Measurements from ENCODE around the gene RAB6A.

RAB6A gene

DNA sequence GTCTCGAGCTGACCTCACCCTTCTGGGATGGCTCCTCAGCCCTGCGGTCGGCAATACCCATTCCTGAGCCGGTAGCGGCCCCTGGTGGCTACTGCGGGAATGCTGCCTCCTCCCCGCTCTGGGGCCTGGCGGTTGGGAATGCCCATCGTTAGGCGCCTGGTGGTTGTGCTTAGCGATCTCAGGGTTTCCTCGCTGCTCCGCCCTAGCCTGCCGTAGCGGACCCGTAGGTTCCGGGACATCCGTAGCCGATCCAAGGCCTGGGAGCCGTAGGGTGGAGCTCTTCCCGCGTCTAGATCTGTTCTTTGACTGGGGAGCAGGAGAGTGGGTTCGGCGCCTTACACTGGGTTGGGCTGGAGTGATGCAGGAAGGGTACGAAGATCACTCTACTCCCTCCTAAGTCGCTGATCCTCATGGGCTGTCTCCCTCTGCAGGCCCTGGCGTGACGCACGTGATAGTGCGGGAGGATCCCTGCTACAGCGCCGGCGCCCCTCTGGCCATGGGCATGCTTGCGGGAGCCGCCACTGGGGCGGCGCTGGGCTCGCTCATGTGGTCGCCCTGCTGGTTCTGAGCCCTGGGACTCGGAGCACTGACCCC, 99.7 kb downstream of the RAB6A start:
- H3K4me3 ChIP-seq, result peak overlapping the region in 5 of 7 experiments; percentile 13 to 33 (median 19)
- peak overlapping the region in 4 of 21 experiments; percentile 25 to 43 (median 36) for H3K27ac ChIP-seq

DNA sequence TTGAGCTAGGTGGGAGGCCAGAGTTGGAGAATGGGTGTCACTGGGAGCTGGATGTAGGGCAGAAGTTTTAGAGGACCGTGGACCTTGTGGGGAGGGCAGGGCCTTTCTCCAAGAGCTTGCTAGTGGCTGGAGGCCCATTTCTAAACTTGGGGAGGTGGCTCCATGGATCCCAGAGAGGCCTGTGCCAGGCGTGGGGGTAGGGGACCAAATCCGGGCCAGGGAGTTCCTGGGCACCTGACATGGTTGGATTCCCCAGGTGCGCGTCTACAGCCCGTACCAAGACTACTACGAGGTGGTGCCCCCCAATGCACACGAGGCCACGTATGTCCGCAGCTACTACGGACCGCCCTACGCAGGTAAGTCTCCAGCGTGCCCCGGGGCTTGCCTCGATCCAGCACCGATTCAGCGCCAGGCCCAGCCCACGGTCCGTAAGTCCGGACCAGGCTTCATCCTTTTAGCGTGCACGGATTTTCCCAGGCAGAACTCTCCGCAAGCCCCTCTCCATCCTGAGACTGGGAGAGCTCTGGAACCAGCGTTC, 100.3 kb downstream of the RAB6A start:
- Histone ChIP-seq H3K27ac (peak overlapping the region in 2 of 21 experiments; percentile 41 to 43), H3K4me3 (peak overlapping the region in 5 of 7 experiments; percentile 13 to 33 (median 19))

DNA sequence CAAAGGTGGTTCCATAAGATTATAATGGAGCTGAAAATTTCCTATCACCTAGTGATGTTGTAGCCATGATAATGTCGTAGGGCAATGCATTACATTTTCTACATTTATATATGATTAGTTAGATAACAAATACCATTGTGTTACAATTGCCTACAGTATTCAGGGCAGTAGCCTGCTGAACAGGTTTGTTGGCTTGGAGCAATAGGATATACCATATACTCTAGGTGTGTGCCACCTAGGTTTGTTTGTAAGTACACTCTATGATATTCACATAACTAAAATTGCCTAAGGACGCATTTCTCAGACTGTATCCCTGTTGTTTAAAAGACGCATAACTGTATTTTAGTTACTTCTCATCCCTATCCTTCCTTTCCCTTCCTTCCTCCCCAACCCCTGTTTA, 100.9 kb downstream of the RAB6A start:
- no peak overlapping the region for H3K27ac ChIP-seq
- H3K4me3 ChIP-seq, result no peak overlapping the region

DNA sequence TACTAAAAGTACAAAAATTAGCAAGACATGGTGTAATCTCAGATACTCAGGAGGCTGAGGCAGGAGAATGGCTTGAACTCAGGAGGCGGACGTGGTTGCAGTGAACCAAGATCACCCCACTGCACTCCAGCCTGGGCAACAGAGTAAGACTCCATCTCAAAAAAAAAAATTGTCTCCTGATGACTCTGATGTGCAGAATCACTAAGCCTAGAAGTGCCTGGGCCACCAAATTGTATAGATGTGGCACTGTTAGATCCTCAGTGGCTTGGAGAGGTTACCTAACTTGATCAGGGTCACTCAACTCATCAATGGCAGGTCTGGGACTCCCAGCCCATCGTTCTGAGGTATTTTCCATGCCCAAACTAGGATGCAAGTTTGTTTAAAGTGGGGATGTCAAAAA, 103.9 kb downstream of the RAB6A start:
- H3K27ac ChIP-seq, result no peak overlapping the region
- no peak overlapping the region for H3K4me3 ChIP-seq

DNA sequence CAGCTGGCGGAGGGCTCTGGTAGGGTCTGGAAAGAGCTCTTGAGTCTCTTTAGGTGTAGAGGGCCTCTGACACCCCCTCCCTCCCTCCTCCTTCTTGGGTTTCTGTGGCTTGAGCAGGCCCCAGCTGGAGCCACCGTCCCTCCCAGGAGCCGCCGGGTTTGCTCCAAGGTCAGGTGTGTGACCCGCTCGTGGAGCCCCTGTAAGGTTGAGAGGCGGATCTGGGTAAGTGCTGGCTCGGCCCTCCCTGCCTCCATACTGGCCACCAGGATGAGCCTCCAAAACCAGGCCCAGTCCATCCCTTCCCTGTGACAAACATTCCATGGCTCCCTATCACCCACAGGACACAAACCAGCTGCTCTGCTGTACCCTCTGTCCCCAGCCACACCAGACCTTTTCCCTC, 105.2 kb downstream of the RAB6A start:
- H3K27ac ChIP-seq, result no peak overlapping the region

DNA sequence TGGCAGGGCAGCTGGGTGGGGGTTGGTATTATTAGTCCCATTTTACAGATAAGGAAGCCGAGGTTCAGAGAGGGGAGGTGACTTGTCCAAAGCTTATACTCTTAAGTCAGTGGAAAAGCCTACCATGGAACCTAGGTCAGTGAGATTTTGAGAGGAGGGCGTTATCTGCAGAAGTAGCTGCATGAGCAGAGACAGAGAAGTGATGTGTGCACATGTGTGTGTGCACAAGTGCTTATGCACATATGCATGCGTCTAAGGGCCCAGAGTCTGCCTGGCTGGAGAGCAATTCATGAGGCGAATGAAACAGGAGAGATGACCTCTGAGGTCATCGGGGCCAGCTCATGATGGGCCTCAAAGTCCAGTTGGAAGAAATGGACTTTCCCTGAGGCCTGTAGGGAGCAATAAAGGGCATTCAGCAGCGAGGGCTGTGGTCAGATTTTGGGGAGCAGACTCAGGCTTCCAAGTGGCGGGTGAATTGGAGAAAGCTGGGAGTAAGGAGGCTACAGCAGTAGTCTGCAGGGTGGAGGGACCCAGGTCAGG, 106.3 kb downstream of the RAB6A start:
- no peak overlapping the region for H3K4me3 ChIP-seq
- no peak overlapping the region for H3K27ac ChIP-seq

More for the DNA sequence above, 105.2 kb downstream of the RAB6A start:
- H3K4me3 ChIP-seq, result no peak overlapping the region

DNA sequence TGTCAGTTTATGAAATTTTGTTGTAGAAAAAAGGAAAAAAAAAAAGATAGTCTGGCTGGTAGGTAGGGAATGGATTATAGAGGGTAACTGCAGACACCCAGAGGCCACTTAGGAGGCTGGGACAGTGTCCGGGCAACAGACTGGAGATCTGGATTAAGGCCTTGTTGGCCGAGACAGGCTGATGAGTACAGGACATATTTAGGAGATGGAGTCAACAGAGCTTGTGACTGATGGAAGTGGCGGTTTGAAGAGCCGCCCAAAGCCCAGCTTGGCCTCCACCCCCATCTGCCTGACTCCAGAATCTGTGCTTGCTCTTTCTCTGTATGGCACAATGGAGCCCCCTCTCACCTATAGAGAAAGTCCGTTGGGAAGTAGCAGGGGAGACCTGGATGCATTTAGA, 106.9 kb downstream of the RAB6A start:
- no peak overlapping the region for H3K4me3 ChIP-seq
- no peak overlapping the region for H3K27ac ChIP-seq

DNA sequence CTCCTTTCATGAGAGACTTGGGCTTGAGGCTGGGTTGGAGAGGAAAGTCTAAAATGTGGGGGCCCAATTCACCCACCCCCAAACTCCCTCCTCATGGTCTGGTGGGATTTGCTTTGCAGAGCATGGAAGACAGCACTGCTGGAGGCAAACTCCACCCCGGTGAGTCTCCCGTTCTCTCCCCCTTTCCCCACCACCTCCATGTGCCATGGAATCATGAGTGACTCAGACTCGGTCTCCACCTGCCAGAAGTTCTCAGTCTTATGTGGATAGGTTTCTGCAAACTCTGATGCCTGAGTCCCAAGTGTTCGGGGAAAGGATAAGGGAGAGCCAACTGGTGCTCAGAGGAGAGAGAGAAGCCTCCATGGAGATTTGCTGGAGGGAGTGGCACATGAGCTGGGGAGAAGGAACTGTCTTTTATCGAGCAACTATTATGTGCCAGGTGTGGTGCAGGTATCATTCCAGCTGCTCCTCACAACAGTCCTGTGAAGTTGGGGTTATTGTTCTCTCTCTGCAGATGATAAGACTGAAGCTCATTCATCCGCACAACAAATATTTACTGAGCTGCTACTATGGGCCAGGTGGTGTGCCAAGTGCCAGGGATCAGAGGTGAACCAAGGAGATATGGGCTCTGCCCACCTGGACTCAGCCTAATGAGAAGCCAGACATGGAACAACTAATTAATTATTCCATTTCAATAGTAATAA, 107.9 kb downstream of the RAB6A start:
- H3K4me3 ChIP-seq, result no peak overlapping the region
- H3K27ac ChIP-seq, result no peak overlapping the region

DNA sequence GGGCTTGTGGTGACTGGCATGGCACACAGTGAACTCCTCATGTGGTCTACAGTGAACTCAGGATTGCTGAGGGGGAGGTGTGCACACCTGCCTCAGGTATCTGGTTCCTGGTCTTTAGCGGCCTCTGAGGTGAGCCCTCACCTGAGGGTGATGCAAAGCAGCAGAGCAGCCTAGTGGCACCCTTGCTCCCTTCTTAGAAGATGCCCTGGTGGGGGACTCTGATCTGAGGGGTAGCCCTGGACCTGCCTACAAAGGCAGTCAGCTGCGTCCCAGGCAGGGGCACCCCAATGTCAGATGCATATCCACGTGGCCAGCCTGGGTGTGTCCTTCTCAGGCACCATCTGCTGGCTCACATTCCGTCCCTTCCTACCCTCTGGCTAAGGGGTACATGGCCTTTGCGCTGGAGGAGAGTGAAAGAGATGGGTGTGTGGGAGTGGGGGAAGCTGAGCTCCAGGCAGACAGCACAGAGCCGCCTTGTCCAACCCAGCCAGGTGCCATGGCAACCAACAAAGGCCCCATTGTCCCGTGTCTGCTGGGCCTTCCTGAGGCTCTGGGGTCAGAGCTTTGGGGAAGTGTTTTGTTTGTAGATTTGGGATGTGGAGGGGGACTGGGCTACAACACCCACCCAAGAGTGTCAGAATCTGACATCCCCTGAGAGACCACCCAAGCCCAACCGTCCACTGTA, 108.7 kb downstream of the RAB6A start:
- Histone ChIP-seq H3K27ac (peak overlapping the region in 1 of 21 experiments; percentile 22), H3K4me3 (no peak overlapping the region)

DNA sequence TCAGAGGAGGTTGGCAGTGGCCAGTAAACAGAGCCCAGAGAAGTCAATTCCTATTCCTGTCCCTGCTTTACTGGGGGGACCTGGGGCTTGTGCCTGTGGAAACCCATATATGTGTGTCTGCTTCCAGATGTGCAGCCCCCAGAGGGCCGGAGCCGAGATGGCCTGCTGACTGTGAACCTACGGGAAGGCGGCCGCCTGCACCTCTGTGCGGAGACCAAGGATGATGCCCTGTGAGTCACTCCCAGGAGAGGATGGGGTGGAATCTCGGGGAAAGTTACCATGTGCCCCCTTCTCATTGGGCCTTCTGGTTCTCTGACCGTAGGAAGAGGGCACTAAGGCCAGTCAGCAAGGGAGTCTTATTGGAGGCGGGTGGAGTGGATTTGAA, 109.2 kb downstream of the RAB6A start:
- Histone ChIP-seq H3K4me3 (no peak overlapping the region), H3K27ac (peak overlapping the region in 1 of 21 experiments; percentile 22)

DNA sequence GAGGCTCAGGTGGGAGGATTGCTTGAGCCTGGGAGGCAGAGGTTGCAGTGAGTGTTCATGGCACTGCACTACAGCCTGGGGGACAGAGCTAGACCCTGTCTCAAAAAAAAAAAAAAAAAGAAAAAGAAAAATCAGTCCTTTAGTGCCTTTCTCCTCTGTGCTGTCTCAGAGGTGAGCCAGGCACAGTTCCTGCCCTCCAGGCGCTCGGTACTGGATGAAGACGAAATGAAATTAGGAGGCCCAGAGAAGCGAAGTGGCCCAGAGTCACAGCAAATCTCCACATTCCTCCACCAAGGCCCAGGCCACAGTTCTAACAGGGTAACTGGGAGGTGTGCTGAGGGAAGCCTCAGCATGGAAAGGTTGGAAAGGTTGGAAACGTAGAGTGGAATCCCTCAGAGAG, 109.6 kb downstream of the RAB6A start:
- Histone ChIP-seq H3K4me3 (no peak overlapping the region), H3K27ac (peak overlapping the region in 1 of 21 experiments; percentile 22)

DNA sequence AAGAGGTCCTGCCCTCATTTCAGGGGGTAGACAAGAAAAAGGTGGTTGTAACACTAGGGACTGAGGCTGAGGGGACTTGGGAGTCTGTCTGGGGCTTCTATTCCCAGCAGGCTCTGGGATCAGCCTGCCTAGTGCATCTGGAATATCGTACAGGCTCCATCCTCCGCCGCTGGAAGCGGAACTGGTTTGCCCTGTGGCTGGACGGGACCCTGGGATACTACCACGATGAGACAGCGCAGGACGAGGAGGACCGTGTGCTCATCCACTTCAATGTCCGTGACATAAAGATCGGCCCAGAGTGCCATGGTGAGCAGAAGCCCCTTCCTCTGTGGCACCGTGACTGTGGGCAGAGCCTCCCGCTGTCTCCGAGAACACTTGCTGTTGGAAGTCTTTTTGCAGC, 110.5 kb downstream of the RAB6A start:
- H3K27ac ChIP-seq, result no peak overlapping the region
- H3K4me3 ChIP-seq, result no peak overlapping the region

DNA sequence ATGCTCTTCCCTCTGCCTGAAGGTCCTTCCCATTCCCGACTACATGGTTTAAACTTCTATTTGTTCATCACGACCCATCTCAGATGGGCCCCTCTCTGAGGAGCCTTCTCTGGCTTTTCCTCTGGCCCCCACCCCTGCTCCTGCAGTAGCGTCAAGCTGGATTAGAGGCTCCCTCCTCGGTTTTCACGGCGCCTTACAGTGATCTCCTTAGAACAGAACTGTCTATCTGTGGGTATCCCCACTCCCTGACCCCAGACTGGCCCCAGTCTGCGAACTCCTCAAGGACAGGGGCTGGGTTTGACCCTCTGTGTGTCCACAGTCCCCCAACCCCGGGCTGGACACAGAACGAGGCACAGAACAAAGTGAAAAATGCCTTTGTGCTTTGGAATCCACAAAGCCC, 111.7 kb downstream of the RAB6A start:
- H3K4me3 ChIP-seq, result no peak overlapping the region
- no peak overlapping the region for H3K27ac ChIP-seq

DNA sequence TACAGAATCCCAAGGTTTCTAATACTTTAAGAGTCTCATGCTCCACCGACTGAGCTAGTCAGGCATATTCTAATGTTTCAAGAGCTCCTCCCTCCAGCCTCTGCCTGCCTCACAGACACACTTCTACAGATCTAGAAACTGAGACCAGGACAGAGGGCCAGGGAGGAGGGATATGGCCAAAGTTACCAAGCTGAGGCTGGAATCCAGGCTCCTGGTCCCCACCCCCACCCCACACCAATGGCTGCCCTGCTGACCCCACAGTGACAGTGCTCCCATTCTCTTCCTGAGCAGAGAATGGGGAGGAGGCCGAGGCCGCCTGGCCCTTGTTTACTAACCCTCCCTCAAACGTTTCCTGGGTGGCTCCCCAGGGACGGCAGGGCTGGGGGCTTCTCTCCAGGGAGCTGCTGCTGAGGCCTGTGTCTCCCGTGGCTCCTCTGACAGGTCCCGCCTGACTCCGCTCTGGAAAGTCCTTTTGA, 112.3 kb downstream of the RAB6A start:
- peak overlapping the region in 1 of 21 experiments; percentile 11 for H3K27ac ChIP-seq
- no peak overlapping the region for H3K4me3 ChIP-seq

DNA sequence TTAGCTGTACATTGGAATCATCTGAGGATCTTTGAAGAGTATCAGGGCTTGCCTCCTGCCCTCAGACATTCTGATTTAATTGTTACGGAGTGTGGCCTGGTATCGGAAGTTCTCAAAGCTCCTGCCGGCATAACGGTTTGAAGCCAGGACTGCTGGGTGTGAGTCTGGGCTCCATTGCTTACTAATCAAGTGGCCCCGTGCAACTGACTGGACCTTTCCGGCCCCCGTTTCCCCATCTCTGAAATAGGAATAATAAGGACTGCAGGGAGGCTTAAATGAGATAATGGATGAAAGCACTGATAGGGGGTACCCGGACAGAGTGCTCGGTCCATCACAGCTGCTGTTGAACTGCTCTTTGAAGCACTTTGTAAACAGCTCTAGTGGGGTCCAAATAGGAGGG, 112.8 kb downstream of the RAB6A start:
- Histone ChIP-seq H3K27ac (no peak overlapping the region), H3K4me3 (peak overlapping the region in 1 of 7 experiments; percentile 11)

DNA sequence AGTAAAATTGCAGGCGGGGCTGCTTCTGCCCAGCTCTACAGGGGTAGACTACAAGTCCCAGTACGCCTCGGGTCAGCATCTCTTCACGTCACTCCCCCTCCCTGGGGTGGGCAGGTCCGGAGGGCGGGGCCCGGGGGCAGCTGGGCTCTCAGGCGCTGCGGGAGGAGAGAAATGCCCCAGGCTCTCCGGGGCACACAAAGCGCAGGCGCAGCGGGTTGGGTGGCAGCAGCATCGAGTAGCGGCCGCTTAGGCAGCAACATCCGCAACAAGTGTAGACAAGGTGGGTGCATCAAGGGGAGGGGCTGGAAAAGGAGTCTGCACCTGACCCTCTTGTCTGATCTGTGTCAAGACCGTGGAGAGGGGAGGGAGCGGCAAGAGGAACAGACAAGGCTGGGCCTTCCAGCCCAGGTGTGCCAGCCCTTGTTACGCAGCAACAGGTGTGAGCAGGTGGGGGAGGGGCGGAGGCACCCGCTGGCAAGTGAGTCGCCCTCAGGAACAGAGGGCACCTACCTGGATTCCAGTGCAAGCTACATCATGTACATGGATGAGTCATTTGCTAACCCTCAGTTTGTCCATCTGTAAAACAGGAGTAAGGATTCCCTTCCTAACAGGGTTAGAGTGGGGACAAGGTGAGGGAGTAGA, 113.3 kb downstream of the RAB6A start:
- peak overlapping the region in 1 of 21 experiments; percentile 29 for H3K27ac ChIP-seq
- H3K4me3 ChIP-seq, result peak overlapping the region in 3 of 7 experiments; percentile 11 to 16 (median 11)

DNA sequence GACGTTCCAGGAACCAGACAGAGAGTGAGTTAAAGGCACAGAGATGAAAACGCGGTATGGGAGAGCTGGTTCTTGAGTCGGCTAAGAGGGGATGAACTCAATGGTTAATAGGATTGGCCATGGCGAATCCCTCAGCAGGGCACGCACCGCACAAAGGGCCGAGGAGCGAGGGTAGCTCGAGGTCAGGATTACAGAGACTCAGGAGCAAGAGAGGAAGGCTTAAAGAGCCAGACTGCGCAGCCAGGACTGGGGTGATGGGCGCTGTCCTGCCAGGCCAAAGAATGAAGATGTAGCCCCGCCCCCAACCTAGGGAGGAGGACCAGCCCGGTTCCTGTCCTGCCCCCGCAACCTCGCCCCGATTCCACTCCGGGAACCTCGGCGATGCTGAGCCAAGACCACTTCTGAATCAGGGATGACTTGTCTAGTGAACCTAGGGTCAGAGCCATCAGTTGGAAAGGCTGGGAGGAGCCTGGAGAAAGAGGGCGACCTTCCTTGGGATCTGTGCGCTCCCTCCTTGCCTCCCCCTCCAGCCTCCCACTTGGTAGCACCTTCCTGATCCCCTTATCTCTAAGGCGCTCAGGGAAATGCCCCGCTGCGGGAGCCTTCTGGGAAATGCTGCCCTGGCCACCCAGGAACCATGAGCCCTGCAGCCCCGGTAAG, 114.8 kb downstream of the RAB6A start, which contains the start of gene PLEKHB1:
TSS of gene PLEKHB1 (plus strand) at position 610 of the 660 bp plus-strand sequence. CDS start at position 638, 28 bp downstream.
- no peak within 1 kb of the TSS for H3K27ac ChIP-seq
- H3K4me3 ChIP-seq, result peak within 1 kb of the TSS in 2 of 7 experiments; percentile 11 to 16

DNA sequence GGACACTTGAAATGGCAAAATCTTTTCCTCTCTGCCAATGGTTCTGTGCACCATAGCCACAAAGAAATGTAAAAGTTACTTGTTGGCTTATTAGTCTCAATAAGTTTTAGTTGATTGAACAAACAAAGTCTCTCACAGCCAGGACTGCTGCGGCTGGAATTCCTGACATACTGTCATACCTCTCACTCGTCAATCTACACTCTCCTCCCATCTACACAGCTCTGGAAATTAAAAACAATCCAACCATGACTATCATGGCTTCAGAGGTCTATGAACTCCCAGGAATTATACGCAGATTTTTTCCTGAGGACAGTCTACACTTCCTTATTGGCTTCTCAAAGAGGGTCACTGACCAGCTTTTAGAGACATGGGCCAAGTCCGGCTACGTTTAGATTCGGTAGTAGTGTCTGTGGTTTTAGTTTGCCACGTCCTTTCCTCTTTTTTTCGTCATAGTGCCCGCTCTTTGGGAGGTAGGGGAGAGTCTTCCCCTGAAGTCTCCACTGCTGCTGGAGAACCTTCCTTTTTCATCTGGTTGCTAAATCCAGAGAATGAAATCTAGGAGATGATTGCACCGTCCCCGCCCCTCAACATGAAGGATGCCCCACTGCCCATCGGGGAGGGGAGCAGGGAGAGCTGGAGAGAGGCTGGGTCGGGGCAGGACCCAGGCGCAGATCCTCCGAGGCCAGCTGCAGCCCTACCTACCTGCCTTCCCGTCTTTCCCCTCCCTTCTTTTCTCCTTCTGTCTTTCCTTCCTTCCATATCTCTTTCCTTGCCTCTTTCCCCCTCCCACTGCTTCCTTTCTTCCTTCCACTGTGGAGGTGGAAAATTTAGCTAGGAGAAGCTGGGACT, 115.5 kb downstream of the RAB6A start:
- no peak overlapping the region for H3K4me3 ChIP-seq
- no peak overlapping the region for H3K27ac ChIP-seq

All from skin epidermis (tissue), 12 donors.